ENCODE measurements around the gene RAB29.

Gene RAB29

GRCh38 chr1:205766038-205766437 is 9.2 kb downstream of the RAB29 start:
- no peak for DNase-seq

GRCh38 chr1:205764578-205764977 is 10.7 kb downstream of the RAB29 start:
- DNase-seq = no peak

- no peak for DNase-seq
These were observed 11.3 kb downstream of the RAB29 start for GRCh38 chr1:205763980-205764379.

DNA sequence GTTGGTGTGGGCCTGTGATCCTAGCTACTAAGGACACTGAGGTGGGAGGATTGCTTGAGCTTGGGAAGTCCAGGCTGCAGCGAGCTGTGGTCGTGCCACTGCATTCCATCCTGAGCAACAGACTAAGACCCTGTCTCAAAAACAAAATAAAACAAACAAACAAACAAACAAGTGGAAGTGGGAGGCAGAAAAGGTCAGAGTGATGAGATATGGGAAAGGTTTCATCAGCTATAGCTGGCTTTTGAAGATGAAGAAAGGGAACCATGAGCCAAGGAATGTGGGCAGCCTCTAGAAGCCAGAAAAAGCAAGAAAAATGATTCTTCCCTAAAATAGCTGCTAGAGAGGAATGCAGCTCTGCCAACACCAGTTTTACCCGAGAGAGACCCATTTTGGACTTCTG is 14.7 kb downstream of the RAB29 start:
- DNase-seq = no peak

GRCh38 chr1:205756552-205756951 is 18.7 kb downstream of the RAB29 start:
- DNase-seq = no peak

- no peak for DNase-seq
These were observed 20.4 kb downstream of the RAB29 start for GRCh38 chr1:205754857-205755256.

DNA sequence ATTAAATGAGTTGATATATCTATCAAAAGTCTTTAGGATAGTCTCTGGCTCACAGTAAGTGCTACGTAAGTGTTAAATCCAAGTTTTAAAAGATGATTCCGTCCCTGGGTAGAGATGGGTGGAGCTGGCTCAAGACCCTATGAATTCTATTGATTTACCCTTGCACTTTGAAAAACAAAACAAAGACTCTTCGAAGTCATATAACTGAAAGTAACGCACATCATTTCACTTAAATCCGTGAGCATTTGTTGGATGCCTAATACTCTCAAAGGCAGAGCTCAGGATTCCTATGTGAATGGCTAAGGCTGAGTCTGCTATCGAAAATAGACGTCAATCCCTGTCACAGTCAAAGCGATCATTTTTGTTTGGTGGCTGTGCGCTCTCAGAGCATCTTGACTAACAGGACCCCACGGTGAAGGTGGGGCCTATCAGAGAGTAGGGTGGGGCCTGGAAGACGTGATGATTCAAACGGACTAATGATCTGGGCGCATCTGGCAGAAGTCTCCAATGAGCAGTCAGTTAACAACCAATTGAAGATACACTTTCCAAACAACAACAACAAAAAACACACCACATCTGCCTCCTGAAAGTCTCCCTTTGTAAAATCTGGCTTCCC is 24.1 kb downstream of the RAB29 start:
- no peak for DNase-seq

GRCh38 chr1:205750138-205751035 is 24.9 kb downstream of the RAB29 start, which contains the start of gene NUCKS1:
Gene NUCKS1, minus strand, starts transcription at chr1:205750182. Its CDS starts 209 bp downstream, at chr1:205749973.
- DNase-seq = peak; percentile 57 to 99 (median 95)

GRCh38 chr1:205749234-205750137 is 25.8 kb downstream of the RAB29 start:
- peak; percentile 57 to 99 (median 90) for DNase-seq

DNA sequence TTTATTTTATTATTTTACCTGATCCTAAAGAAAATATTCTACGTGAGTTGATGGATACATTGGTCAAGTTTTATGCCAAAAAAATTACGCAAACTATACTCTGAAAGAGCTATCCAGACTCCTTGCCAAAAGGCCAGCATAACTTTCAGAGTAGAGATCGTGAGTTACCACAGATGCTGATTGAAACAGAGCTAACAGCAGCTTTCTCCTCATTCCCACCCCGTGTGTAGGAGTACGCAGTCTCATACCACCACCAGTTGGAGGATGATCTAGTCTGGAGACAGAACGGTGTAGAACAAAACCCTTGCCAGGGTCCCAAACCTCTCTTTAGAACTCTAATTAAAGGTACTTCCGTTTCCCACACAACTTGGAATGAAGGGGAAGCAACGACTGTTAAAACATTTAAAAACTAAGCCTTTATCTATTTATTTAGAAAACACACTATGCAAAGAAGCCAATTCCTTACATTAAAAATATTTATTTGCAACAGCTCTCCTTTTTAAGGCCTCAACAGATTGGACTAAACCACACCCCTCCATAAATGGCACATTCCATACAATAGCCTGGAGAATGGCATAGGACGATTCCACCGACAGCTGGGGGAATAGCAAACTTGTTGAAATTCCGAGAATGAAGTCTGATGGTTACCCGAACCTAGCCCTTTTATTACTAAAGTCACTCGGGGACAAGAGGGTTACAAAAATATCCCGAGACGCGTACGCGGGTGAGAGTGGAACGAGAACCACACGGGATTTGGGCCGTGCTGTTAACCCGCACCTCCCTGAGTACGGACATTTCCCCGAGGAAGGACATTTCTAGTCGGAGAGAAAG is 26.7 kb downstream of the RAB29 start:
- peak in 6 of 51 donors; percentile 6 to 77 (median 52) for DNase-seq

GRCh38 chr1:205746757-205747412 is 28.4 kb downstream of the RAB29 start:
- DNase-seq = no peak

DNA sequence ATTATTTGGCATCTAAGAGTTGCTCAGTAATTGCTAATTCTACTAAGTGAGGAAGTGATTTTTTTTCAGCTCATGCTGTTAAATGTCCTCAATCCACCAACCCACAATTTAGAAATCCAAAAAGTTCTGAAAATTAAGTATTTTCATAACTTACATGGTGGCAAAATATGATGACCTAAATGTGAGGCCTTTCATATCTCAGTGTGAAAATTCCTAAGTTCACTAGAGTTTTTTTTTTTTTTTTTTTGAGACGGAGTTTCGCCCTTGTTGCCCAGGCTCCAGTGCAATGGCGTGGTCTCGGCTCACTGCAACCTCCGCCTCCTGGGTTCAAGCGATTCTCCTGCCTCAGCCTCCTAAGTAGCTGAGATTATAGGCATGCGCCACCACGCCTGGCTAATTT is 30.9 kb downstream of the RAB29 start:
- DNase-seq = no peak

GRCh38 chr1:205743977-205744376 is 31.3 kb downstream of the RAB29 start:
- DNase-seq = no peak

DNA sequence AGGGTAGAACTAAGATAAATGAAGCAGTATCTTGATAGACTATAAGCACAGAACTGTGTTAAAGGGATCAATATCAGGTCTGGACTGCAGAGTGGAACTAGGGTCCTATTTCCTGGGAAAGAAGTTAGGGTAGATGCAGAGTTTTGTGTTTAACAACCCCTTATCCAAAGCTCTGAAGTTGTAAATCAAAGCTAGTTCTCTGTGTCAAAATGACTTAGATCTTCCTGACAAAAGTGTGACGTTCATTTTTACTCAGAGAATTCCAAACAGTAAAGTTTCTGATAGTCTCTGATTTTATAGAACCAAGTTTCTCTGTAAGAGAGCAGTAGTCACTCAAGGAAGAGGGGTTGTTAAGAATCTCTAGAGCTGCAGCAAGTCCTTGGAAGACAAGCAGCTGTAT is 33.6 kb downstream of the RAB29 start:
- no peak for DNase-seq

DNA sequence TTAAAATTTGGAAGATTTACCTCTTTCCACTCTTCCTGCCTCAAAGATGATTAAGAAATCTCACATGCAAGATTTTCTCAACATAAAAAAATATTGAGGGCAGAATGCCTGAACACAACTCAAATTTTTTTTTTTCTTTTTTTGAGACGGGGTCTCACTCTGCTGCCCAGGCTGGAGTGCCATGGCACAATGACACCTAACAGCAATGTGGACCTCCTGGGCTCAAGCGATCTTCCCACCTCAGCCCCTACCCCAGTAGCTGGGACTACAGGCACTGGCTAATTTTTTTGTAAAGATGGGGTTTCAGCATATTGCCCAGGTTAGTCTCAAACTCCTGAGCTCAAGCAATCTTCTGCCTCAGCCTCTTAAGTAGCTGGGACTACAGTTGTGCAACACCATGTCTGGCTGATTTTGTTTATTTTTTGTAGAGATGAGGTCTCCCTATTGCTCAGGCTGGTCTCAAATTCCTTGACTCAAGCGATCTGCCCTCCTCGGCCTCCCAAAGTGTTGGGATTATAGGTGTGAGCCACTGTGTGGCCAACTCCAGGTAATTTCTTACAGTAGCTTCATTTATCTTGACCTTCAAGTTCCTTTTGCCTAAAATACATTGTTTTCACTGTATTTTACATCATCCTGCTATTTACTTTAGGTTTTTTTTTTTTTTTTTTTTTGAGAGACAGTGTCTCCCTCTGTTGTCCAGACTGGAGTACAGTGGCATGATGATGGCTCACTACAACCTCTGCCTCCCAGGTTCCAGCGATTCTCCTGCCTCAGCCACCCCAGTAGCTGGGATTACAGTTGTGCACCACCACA is 35.7 kb downstream of the RAB29 start:
- DNase-seq = no peak

GRCh38 chr1:205735218-205735617 is 40.1 kb downstream of the RAB29 start:
- no peak for DNase-seq

DNA sequence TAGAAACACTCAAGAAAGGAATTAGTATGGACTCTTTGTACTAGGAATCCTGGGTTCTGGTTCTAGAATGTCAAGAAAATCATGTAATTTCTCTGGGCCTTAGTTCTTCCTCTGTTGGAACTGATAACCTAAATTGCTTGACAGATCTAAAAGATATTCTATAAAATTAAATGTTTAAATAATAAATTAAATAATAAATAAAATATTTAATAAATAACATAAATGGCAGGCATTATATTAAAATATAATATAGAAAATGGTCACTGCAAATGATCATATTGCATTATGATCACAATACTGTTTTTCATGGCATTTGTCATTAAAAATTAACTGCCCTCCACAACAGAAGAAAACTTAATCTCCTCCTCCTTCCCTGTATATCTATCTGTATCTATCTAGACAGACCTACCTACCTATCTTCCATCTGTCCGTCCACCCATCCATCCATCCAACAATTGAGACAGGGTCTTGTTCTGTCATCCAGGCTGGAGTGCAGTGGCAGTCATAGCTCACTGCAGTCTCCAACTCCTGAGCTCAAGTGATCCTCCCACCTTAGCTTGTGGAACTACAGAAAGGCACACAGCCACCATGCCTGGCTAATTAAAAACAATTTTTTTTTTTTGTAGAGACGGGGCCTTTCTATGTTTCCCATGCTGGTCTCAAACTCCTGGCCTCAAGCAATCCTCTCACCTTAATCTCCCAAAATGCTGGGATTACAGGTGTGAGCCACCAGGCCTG is 41.7 kb downstream of the RAB29 start:
- DNase-seq = no peak

DNA sequence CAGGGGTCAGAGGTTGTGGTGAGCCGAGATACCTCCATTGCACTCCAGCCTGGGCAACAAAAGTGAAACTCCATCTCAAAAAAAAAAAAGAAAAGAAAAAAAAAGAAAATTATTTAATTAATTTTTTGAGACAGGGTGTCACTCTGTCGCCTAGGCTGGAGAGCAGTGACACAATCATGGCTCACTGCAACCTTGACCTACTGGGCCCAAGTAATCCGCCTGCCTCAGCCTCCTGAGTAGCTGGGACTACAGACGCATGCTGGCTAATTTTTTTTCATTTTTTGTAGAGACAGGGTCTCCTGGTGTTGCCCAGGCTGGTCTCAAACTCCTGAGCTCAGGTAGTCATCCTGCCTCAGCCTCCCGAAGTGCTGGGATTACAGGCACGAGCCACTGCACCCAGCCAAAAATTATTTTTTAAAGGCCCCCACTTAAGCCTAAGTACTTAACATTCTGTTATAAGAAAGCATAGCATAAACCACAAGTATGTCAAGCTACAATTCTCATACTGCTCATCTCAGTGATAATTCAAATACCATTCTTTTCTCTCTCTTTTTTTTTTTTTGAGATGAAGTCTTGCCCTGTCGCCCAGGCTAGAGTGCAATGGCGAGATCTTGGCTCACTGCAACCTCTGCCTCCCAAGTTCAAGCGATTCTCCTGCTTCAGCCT is 45.2 kb downstream of the RAB29 start:
- no peak for DNase-seq
